NCI-H1105 (cell line): ENCODE measurements around the gene SNED1.

ENCODE experiments used
- DNase-seq: peaks from one replicate; lab custom pipeline; 2025; lab: John Stamatoyannopoulos, UW

The SNED1 gene

GRCh38 chr2:241109210-241110088, 111.0 kb downstream of the SNED1 start:
- no peak for DNase-seq

- no peak for DNase-seq
Measured at GRCh38 chr2:241110089-241110606, 111.7 kb downstream of the SNED1 start.

DNA sequence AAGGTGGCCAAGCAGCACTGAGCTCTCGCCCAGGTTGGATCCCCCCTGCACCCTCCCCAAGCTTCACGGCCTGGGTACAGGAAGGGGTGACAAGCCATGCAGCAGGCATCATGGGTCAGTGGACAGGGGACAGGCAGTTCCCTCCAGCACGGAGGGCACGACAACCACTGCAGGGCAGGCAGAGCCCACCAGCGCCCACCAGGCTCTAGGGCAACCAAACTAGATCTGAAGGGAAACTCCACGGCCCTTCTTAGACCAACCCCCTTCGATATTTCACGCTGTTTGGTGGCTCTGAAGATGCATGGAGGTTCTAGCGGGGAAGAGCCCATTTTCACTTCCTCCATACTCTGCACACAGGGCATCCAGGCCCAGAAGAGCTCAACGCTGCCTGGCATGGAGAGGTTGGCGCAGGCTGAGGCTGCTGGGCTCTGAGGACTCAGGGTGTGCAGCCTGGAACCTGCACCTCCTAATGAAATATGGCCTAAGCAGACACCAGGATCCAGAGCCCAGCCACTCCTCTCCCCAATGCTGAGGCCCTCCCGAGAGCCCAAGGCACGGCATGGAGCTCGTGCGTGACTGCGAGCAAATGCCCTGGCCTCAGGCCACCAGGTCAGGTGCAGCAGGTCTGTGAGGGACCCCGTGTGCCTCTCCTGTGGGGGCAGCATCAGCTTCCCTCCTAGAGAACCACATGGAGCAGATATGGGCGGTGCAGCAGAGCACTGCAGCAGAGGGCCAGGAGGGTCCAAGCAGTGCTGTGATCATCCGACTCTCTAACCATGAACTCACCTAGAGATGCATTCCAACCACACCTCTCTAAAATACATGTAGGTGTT, 112.4 kb downstream of the SNED1 start:
- DNase-seq = no peak

DNA sequence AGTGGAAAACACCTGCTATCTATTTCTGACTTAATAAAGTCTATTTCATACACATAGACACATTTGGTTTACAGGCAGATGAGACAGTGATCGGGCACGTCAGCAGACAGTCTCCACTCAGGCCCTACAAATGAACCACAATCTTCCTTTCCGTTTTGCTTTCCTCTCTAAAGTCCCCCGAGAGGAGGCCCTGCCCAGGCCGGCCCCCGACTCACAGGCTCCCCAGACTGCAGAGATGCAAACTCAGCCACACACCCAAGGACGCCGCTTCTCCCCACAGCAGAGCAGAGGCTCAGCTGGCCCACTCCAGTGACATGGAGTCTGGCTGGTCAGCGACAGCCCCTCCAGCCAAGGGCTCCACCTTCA, 113.0 kb downstream of the SNED1 start:
- DNase-seq = no peak

DNA sequence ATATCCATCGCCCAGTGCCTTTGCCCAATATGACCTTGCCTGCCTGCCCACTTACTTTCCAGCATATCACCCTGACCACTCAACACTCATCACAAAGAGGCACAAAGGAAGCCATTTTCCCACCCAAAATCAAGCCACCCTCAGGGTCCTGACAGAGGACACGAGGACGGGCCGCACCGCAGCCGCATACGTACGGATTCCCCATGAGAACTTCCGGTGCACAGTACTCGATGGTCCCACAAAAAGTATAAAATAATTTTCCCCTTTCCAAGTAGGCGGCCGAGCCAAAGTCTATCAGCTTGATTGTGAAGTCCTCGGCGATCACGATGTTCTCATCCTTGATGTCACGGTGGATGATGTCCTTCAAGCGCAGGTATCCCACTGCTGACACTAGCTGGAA, 113.6 kb downstream of the SNED1 start:
- no peak for DNase-seq

- no peak for DNase-seq
Measured at GRCh38 chr2:241112592-241112991, 114.2 kb downstream of the SNED1 start.

- DNase-seq = no peak
Measured at GRCh38 chr2:241114836-241115235, 116.4 kb downstream of the SNED1 start.

- no peak for DNase-seq
Measured at GRCh38 chr2:241115361-241115760, 116.9 kb downstream of the SNED1 start.

GRCh38 chr2:241116606-241117560, 118.5 kb downstream of the SNED1 start:
- DNase-seq = no peak

DNA sequence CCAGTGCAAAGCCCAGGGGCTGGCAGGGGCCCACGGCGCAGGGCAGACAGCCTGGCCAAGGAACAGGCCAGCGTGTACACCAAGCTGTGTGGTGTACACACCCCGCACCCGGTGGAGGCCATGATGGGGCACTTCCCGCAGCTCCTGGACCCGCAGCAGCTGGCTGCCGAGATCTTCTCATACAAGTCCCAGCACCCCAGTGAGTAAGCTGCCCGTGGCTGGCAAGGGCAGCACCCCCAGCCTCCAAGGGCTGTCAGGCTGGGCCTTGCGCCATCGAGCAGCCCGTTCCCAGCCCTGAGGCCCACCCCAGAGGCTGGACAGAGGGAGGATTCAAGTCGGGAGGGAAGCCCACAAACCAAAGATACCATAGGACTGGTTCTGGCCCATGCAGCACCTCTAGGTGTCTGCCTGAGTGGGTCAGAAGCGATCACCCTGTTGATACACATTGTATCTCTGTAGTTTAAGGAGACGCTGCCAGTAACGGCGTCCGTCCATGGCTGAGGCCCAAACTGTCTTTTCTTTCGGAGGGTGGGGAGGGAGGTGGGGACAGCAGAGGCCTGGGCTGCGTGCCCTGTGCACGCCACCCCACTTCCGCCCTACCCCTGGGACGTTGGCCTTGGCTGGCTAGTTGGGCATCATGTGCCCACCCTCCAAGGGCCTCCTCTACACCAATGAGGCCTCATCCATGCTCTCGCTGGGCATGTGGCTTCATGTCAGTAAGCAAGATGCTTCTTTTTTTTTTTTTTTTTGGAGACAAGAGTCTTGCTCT, 120.5 kb downstream of the SNED1 start:
- no peak for DNase-seq

DNA sequence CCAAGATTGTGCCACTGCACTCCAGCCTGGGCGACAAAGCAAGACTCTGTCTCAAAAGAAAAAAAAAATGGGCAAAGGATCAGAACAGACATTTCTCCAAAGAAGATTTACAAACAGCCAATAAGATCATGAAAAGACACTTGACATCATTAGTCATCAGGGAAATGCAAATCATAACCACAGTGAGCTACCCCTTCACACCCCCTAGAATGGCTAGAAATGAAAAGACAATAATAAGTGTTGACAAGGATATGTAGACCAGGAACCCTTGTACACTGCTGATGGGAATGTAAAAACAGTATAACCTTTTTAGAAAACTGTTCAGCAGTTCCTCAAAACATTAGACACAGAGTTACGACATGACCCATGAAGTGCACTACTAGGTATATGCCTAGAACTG, 122.0 kb downstream of the SNED1 start:
- no peak for DNase-seq

GRCh38 chr2:241121008-241121407, 122.6 kb downstream of the SNED1 start:
- DNase-seq = no peak

DNA sequence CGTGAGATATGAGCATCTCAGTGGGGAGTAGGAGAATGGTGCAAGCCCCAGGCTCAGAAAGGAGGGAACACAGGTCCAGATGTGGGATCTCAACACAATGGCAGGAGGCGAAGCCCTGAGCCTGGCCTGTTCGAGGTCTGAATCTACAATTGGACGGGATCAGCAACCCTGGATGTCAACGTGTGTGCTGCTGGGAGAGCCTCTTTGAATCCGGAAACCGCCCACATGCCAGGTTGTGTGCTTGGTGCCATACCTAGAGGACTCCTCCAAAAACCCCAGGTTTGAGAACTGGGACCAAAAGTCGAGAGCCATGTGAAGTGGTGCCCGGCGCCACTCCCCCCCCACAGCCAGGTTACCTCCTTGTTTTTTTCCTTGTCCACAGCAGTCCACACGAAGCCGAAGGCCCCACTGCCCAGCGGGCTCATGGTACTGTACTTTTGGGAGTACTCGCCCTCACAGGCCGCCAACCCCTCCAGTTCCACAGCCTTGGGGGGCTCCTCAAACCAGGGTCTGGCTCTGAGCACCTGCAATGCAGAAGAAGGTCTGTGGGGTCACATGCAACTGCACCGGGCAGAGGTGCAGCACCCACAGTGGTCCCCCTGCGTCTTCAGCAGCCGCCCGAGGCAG, 124.1 kb downstream of the SNED1 start:
- no peak for DNase-seq

DNA sequence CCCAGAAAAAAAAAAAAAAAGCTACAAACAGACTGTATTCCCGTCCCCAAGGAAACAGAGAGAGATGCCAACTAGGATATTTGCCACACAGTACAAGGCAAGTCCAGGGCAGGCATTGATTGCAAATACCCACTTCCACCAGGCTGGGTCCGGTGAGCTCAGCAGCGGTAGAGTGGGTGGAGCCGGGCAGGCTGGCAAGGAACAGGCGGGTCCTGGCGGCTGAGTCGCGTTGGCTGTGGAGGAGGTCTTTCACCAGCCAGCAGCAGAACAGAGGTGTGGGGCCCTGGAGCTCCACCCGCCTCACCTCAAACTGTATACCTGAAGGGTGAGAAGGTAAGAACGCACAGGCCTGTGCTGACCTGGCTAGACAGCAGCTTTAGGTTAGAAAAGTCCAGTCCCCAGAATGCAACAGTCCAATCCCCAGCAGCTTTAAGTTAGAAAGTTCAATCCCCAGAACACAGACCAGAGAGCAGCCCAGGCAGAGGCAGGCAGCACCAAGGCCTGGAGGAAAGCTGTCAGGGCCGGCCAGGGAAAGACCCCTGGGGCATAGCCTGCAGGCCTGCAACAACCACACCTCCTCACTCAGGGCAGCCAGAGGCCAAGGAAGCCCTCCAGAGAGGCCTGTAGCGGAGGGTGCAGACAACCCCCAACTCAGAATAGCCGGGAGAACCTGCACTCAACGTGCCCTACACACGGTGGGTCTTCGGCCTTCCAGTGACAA, 125.6 kb downstream of the SNED1 start:
- no peak for DNase-seq

GRCh38 chr2:241125626-241126025, 127.2 kb downstream of the SNED1 start:
- DNase-seq = no peak

DNA sequence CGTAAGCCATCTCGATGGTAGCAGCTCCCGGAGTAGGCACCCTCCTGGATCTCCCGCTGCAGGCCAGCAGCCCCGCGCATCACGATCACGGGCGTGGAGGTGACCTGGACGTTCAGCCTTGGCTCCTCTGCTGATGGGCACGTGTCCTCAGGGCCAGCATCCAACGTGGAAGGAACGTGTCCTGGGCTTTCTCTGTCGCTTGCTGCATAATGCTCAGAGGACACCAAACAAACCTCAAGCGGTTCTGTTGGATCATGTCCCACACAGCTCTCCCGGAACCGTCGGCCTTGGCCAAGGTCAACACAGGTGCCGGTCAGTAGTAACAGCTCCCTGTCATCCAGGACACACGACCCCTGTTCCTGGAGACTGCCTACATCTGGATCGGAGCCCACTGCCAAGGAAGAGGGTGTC, 127.8 kb downstream of the SNED1 start:
- DNase-seq = no peak

DNA sequence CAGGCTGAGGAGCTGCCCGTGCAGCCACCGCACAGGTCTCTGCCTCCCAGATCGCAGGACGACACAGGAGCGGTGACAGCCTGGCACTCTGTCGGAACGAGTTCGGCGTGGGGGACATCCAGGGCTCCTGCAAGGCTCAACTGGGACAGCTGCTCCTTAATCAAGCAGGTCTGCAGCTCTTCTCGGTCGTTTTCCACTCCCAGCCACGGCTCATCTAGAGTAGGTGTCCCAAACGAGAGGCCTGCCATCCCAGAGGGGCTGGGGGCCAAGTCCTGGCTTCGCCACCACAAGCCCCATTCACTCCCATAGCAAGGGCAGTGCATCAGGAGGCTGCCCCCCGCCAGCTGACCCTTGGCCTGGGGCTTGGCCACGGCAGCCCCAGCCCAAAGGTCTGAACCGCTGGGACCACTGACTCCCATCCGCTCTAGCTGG, 128.4 kb downstream of the SNED1 start:
- no peak for DNase-seq

- DNase-seq = no peak
Measured at GRCh38 chr2:241128266-241128665, 129.8 kb downstream of the SNED1 start.

- no peak for DNase-seq
Measured at GRCh38 chr2:241129086-241129871, 130.9 kb downstream of the SNED1 start.
